Heart left ventricle (tissue), 13 donors: Measurements from ENCODE around the gene MRPL1.

Experiments
- POLR2A ChIP-seq, 2 donors: fragments of 450-650 bp; IDR thresholded peaks; one replicate each; pipeline ENCODE4 v1.6.1; 2017; ENCODE audit warnings: antibody characterized with exemption in 2 of 2, mild to moderate bottlenecking in 2 of 2, moderate library complexity in 2 of 2
- TF ChIP-seq, protein P1 (sequence below), 12 donors: fragments of 200-600 bp; sonication (generic) in 4 of 12; IDR thresholded peaks; one replicate each; pipeline versions ENCODE4 v1.5.0 to v1.8.0; 2018 to 2022; ENCODE audit warnings: antibody characterized with exemption in 12 of 12, mild to moderate bottlenecking in 5 of 12
- donor health status: ischemic (EF 13 %, LVEDD 7.1; RV severe dilation, severe dysfunction).
- donor health status: DM: no; HTN: yes; CAD: no.
- donor health status: DM: no; HTN: no; CAD: no.
- donor health status: ischemic (EF 25% LVEDD 6.9; RV normal size, moderate dysfunction).
- donor health status: ischemic (EF 25% LVEDD 5.7; RV mildly dilated, moderate dysfunction).
- donor health status: ischemic (EF 35%, LVEDD 5.7; RV mildly dilated, moderate dysfunction).
- donor health status: nonischemic (EF 11% LVEDD 7.7; RV severe dilation, severe dysfunction).
- donor health status: DM: yes; HTN: yes; CAD: no.
- donor health status: PGD.
- donor health status: ischemic (EF 29% LVEDD 5.4; RV normal size, mild dysfunction).
- donor health status: nonischemic (EF 23%, LVEDD 6.1; RV moderate dilation, normal function).

DNA sequence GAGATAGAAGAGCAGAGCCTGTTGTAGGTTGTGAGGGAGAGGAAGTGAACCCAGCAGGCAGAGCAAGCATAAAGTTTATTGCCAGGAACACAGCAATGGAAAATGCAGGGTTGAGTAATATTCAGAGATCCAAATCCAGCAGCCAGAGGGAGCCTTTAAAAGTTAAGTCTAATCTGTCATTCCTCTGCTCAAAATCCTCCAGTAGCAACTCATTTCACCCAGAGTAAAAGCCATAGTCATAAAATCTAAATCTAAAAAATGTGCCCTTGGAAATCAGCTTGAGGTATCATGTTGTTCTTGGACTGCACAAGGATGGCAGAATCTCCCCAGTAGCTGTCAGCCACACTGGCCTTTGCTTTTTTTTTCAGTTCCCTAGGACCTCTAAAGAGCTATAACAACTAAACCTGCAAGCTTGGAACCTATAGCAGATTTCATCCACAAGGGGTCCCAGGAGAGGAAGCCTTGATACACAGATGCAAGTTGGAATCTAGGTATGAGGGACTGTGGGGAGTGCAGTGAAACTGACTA is 131.6 kb downstream of the MRPL1 start:
- TF ChIP-seq, protein P1, sequence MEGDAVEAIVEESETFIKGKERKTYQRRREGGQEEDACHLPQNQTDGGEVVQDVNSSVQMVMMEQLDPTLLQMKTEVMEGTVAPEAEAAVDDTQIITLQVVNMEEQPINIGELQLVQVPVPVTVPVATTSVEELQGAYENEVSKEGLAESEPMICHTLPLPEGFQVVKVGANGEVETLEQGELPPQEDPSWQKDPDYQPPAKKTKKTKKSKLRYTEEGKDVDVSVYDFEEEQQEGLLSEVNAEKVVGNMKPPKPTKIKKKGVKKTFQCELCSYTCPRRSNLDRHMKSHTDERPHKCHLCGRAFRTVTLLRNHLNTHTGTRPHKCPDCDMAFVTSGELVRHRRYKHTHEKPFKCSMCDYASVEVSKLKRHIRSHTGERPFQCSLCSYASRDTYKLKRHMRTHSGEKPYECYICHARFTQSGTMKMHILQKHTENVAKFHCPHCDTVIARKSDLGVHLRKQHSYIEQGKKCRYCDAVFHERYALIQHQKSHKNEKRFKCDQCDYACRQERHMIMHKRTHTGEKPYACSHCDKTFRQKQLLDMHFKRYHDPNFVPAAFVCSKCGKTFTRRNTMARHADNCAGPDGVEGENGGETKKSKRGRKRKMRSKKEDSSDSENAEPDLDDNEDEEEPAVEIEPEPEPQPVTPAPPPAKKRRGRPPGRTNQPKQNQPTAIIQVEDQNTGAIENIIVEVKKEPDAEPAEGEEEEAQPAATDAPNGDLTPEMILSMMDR (IDR thresholded peaks at IDR 0.05), result peak; percentile 27 to 64 (median 46)
- TF ChIP-seq POLR2A (IDR thresholded peaks at IDR 0.05), result no peak
